NCI-H345 (cell line): Measurements from ENCODE around the gene SLC30A10.
"Not testable (repeated sequence)": the region's sequence is repeated elsewhere in the genome, so short reads cannot be mapped to it uniquely, and the experiment has no call there.

Source experiments
- DNase-seq: peaks from one replicate; lab custom pipeline; 2025; lab: John Stamatoyannopoulos, UW

SLC30A10 gene

DNA sequence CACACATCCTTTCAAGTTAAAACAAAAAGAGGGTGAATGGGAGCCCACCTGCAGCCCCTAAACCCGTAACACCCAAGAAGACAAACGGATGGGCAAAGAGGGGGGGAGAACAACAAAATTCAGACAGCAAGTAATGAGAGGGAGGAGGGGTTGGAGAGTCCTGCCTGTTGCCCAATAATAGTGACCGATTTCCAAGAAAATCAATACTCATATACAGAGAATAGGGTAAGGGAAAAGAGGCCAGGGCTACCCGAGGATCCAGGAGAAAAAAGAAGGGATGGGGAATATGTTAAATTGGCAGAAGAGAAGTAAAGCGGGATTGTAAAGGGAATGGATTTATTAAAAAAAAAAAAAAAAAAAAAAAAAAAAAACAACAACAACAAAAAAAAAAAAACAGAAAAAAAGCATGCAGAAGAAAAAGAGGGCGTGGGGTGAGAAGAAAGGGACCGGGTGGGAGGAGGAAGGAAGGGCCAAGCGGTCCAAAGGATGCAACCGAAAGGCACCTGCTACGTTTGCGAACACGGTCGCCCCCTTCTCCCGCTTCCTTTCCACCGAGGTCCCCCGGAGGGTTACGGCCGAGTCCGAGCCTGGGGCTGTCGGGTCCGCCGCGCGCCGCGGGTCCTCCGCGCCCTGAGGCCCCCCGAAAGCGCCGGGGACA is 930 bp downstream of the SLC30A10 start:
- no peak for DNase-seq

GRCh38 chr1:219926363-219926998 is 1.9 kb downstream of the SLC30A10 start:
- no peak for DNase-seq

DNA sequence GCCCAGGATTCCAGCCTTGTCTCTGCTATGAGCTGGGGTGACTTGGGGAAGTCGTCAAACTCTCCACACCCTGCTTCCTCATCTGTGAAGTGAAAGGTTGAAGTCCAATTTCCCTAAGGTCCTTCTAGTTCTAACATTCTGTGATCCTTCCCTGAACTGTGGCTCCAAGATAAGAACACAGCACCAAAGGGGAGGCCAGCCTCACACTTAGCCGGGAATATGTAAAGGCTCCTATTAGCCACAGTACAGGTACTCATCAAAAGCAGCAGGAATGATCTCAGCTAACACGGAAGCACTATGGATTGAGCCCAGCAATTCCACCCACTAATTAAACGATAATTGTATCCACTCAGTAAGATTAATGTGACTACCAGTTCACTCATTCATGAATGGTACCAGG is 4.0 kb downstream of the SLC30A10 start:
- no peak for DNase-seq

DNA sequence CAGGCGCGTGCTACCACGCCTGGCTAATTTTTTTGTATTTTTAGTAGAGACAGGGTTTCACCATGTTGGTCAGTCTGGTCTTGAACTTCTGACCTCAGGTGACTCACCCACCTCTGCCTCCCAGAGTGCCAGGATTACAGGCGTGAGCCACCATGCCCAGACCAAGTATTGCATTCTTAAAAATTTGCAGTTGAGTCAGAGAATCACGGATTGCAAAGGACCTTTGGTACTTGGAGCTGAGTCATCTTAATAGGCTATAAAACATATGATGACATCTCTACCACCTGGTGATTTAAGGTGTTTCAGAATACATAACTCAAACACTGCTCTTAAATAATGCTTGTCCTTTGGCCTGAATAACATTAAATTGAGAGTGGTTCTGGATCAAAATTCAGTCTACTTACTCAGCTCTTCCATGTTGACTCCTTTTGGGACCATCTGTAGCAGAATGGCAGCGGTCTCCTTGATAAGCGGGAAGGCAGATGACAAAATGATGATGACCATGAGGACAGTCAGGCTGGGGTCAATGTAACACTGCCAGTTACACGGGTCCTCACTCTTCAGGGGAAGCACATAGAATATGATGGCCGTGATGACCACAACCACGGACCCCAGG is 10.4 kb downstream of the SLC30A10 start:
- DNase-seq = no peak

DNA sequence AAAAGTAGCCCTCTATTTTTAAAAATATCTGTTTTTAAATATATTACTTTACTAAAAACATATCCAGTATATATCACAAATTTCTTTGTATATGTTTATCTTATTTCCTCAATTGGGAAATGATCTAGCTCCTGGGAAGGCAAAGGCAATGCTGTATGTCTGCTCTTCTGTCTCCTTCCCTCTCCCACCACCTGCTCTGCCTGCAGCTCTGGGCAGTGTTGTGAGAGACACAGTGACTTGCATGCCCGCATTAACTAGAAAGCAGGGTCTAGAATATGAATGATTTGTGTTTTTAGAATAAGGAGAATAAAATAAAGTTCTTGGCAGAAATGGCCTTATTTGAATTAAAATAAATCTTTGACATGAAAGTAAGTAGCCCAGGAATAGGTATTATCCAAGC is 11.1 kb downstream of the SLC30A10 start:
- DNase-seq = no peak

DNA sequence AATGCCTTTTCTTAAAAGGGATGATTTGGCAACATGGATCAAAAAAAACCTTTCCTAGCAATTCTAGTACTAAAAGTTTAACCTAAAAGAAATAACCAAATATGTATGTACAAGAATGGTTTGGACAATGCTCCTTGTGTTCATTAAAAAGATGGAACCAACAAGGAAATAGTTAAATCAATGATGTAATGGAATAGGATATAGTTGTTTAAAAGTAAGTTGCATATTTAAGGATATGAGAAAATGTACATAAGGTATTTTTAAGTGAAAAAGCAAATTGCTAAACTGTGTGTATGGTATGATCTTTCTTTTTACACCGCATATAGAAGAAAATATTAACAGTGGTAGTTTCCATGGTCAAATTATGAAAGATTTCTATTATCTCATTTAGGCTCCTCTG is 12.1 kb downstream of the SLC30A10 start:
- DNase-seq = no peak

DNA sequence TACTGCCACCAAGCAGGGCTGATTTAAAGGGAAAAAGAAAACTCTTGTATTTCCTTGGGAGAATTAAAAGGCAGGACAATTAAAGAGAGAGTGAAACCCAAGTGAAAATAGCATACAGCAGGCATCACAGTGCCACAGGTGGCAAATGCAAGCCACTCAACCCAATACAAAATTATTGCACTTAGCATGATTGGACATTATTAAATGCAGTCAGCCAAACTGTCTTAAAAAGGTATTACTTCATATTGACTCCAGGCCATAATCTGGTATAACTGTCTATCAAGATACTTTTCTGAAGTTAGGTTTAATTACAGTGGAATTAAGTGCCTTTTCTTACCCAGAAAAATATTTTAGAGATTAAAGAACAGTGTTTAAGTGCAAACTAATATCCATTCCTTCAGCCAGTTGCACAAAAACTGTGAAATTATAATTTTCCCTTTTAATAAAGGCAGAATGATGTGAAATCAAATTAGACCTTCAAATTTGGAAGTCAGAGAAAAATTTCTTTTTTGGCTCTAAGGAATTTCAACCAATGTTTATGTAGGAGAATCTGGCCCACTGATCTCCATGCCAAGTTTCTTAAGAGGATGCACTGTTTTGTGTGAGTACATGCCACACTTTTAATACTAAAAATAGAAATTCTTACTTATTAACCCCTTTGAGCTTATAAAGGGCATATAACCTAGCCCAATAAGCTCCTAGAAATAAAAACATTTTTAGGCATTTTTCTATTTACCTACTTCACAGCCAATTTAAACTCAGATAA is 15.2 kb downstream of the SLC30A10 start:
- DNase-seq = no peak

- no peak for DNase-seq
Measured at GRCh38 chr1:219910716-219911115, 17.6 kb downstream of the SLC30A10 start.

DNA sequence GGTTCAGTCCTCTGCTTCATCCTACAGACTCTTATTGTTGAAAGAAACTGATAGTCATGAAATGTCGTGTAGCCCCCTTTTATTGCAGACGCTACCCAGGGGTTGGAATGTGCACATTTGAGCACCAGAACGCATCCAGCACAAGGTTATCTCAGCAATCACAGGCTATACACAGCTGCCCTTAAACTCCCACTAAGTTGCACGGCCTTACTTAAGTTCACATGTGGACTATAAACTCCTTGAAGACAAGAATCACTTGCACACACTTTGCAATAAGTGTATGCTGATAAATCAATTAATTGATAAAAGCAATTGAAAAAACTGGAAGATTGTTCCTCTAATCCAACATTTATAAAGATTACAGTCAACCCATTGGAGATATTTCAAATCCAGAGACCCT is 18.9 kb downstream of the SLC30A10 start:
- no peak for DNase-seq

GRCh38 chr1:219908170-219908569 is 20.2 kb downstream of the SLC30A10 start:
- no peak for DNase-seq

DNA sequence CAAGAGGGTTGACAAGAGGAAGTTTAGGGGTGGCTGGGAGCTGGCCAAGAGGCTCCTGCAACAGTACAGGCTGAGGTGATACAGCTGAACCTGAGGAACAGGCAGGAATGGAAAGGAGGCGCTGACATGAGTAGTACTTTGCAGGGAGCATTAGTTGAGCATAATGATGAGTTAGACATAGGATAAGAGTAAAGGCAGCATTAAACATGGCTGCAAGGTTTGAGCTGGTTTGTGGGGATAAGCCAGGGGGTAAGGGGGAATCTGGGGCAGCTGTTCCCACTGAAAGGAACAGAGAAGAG is 20.6 kb downstream of the SLC30A10 start:
- DNase-seq = no peak

DNA sequence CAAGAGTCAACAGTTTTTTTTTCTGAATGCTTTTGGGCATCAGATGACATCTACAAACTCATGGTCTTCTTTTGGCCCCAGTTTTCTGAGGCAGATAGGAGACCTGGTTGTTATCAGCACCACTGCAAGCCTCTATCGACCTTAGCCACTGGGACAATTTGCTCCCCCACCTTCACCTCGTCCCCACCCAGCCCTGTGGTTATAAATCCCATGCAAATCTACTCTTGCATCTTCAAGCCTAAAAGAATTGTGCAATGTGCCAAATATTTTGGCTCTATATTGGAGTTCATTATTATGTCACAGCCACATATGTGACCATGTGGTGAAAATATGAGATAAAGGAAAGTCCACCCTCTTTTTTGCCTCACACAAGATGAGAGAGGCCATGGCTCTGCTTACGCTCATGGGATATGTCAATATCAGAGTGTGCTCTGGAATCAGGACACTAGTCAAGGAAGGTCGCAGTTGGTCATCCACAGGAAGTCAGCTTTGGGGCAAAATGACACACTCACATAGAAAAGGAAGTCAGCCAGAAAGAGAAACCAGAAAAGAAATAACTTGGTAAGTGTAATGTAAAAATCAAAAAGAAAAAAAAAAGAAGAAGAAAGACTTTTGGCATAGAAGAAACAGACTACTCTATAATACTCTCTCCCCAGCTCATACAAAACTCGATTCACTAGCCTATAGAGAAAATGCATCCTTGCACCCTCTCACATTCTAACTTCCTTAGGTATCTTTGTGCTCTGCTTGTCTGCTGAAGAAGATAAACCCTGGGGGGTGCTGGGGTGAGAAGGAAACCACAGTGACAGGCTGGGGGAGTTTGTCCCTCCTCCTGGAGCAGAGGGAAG is 21.2 kb downstream of the SLC30A10 start:
- no peak for DNase-seq

- not testable (repeated sequence) for DNase-seq
Measured at GRCh38 chr1:219906565-219906923, 21.8 kb downstream of the SLC30A10 start.

DNA sequence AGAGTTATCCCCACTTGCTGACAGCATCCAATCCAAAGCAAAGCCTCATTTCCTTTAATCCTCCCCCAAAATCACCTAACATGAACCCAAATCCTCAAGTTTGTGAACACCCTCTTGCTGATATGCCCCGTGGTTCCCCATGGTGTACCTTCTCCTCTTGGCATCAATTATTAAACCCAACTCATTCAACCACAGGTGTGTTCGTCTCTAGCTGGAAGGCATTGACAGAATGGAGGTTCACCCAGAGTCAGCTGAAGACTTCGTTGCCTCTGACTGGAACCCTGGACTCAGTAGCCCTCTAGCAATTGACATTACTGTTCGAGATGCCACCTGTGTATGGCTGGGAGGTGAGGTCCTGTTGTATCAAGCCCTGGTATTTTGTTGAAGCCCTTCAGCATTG is 22.8 kb downstream of the SLC30A10 start:
- DNase-seq = no peak

DNA sequence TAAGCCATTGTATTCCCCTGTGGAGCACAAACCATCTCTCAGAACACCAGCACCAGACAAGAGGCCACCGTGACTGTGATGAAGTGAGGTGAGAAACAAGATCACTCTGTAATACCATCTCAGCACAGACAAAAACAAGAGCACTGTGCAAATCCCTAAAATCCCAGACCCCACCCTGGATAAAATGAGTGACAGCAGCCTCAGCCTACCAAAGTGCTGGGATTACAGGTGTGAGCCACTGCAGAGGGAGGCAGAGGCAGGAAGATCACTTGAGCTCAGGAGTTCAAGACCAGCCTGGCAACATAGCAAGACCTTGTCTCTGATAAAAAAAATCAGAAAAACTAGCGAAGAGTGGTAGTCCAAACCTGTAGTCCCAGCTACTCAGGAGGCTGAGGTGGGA is 23.4 kb downstream of the SLC30A10 start:
- DNase-seq = no peak

DNA sequence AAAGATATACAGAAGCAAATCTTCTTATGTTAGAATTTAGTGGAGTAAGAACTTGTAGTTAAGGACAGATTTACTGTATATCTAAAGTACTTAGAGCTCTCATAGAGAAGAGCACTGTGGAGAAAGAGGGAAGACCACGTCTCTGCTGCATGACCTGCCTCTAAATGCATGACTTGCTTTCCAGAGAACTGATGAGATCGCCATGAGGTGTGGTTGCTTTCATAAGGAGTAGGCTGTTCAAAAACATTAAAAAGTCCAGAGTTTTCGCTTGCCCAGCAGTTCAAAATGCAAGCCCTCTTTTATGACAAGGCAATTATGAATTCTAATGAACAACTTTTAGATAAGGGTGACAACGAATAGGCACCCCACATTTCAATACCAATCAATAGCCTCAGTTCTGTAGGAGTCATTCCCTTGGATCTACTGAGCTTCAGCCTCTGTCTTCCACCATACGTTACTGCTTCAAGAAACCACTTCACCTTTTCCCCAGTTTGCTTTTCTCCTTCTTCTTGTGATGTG is 24.9 kb downstream of the SLC30A10 start:
- DNase-seq = no peak

DNA sequence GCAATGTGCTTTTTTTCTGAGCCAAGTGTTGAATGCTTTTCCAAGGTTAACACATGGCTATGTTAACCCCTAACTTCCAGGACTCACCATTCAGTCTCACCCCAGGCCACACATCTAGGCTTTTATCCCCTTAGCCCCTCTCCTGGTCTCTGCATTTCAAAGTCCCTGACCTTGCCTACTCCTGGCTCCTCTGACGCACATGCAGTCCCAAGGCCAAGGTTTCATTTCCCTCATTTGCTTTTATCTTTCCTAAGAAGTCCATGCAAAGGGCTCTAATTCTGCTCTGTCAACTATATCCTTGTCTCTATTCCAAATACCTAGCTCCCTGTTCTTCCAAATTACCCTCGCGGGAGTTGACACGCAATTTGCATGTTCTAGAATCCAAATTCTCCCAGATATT is 25.4 kb downstream of the SLC30A10 start:
- DNase-seq = no peak

DNA sequence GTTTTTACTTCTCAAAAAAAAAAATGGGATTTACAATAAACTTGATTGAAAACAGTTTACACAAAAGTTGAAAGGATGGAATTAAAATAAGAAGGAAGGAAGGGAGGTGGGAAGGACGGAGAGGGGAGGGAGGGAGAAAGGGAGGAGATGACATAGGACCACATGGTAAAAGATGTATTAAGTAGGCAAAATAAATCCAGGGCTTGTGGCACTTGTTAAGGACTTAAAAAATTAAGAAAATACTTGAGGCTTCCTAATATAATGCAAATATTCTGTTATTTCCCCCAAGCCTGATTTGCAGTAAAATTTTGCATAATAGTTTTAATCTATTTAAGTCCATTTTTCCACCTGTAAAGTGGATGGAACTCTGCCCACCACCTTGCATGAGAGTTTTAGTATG is 27.5 kb downstream of the SLC30A10 start:
- DNase-seq = no peak

GRCh38 chr1:219900201-219900600 is 28.2 kb downstream of the SLC30A10 start:
- DNase-seq = no peak

DNA sequence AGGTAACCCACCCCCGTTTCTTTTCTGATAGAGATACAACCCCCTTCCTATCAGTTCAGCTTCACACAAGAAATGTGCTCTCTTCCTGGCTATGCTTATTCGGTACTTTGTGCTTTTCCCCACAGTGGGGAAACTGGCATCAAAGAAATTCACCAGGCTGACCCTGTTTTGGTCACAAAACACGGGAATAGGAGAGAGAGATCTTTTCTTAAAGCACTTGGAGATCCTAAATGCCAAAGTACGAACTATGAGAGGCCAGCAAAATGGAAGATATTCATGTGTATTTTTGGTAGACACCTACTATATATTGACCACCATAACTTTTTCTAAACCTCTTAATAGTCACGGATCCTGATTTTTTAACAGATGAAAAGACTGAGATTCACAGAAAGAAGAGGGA is 30.0 kb downstream of the SLC30A10 start:
- DNase-seq = no peak

- DNase-seq = no peak
Measured at GRCh38 chr1:219897914-219898313, 30.4 kb downstream of the SLC30A10 start.

DNA sequence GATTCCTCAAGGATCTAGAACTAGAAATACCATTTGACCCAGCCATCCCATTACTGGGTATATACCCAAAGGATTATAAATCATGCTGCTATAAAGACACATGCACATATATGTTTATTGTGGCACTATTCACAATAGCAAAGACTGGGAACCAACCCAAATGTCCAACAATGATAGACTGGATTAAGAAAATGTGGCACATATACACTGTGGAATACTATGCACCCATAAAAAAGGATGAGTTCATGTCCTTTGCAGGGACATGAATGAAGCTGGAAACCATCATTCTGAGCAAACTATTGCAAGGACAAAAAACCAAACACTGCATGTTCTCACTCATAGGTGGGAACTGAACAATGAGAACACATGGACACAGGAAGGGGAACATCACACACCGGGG is 36.1 kb downstream of the SLC30A10 start:
- not testable (repeated sequence) for DNase-seq
